GM12878 (cell line): ENCODE measurements around the gene EPHA1. TPM values are rescaled to one million over a fixed set of nuclear protein-coding genes. Genes with fewer than 3 reads are reported as not detected.
"Not testable (repeated sequence)": the region's sequence is repeated elsewhere in the genome, so short reads cannot be mapped to it uniquely, and the experiment has no call there.

Experiments used
- ATAC-seq: fragments of 200-7000 bp; cut with Tn5 transposase; 3 replicates; pipeline ENCODE4 v1.9.1; 2020; ENCODE audit warnings: mild to moderate bottlenecking, moderate library complexity
- BruUV-seq: library from RNA; stranded (reverse); fragments of 400-500 nt; replicated peaks from 2 replicates; lab custom pipeline; 2021; lab: Mats Ljungman, UMichigan
- CTCF ChIA-PET: fragments of 300-600 bp; sonication (Branson Sonifier 250); formaldehyde crosslinking; extraction: SDS; loops from one replicate; lab custom pipeline; 2021; ENCODE audit warnings: inconsistent platforms; lab: Yijun Ruan, JAX
- POLR2A ChIA-PET: fragments of 350-600 bp; formaldehyde crosslinking; extraction: SDS; loops from one replicate; lab custom pipeline; 2021; ENCODE audit warnings: inconsistent platforms; lab: Charles Lee
- RAD21 ChIA-PET: fragments of 300-600 bp; sonication (Branson Sonifier 250); formaldehyde crosslinking; loops from one replicate; lab custom pipeline; 2023; ENCODE audit warnings: antibody characterized with exemption; ENCODE audit not compliant: unreplicated experiment; lab: Charles Lee
- SMC1A ChIA-PET: fragments of 300-600 bp; sonication (Branson Sonifier 250); formaldehyde crosslinking; loops from one replicate; lab custom pipeline; 2023; ENCODE audit not compliant: unreplicated experiment, uncharacterized antibody; lab: Charles Lee
- DNase-seq: peaks from one replicate; pipeline ENCODE4 v3.0.0-alpha.2; 2011; ENCODE audit warnings: low read depth, low spot score
- FAIRE-seq: peaks from 3 replicates; lab custom pipeline; 2011; peaks lifted over from hg19 to GRCh38; lab: Jason Lieb, UNC
- H2AFZ ChIP-seq: 2 replicates; pipeline ENCODE4 v1.6.0; 2011; ENCODE audit warnings: low read depth, low read length, control low read depth; ENCODE audit not compliant: control insufficient read depth
- H3K27ac ChIP-seq: 2 replicates; pipeline ENCODE4 v1.5.1; 2011; ENCODE audit warnings: control low read depth; ENCODE audit not compliant: control insufficient read depth, insufficient read depth
- H3K27me3 ChIP-seq, 2 experiments: replicated peaks in 1 of 2; 2 replicates each; pipeline versions ENCODE4 v1.6.0 to v1.6.1; 2011; ENCODE audit warnings: low read length in 1 of 2; ENCODE audit not compliant: control insufficient read depth in 2 of 2, insufficient read depth in 2 of 2
- H3K36me3 ChIP-seq, 2 experiments: 2 replicates each; pipeline ENCODE4 v1.5.1; 2011; ENCODE audit warnings: low read length in 1 of 2; ENCODE audit not compliant: control insufficient read depth in 2 of 2, insufficient read depth in 2 of 2
- H3K4me1 ChIP-seq: 2 replicates; pipeline ENCODE4 v1.6.1; 2011; ENCODE audit warnings: mild to moderate bottlenecking, low read length, moderate library complexity, mixed read lengths; ENCODE audit not compliant: control insufficient read depth, insufficient read depth
- H3K4me2 ChIP-seq: 2 replicates; pipeline ENCODE4 v1.6.0; 2011; ENCODE audit warnings: control low read depth; ENCODE audit not compliant: control insufficient read depth, insufficient read depth
- H3K4me3 ChIP-seq: fragments of 200-600 bp; sonication (generic); 2 replicates; pipeline ENCODE4 v1.5.1; 2016
- H3K79me2 ChIP-seq: 2 replicates; pipeline ENCODE4 v1.6.0; 2011; ENCODE audit warnings: low read length; ENCODE audit not compliant: control insufficient read depth, insufficient read depth
- H3K9ac ChIP-seq: 2 replicates; pipeline ENCODE4 v1.8.0; 2011; ENCODE audit warnings: low read length, control low read depth, mixed read lengths; ENCODE audit not compliant: control insufficient read depth, insufficient read depth
- H3K9me3 ChIP-seq: replicated peaks from 3 replicates; pipeline ENCODE4 v1.5.1; 2011; ENCODE audit warnings: mild to moderate bottlenecking, low read length; ENCODE audit not compliant: control insufficient read depth, insufficient read depth
- H4K20me1 ChIP-seq: 2 replicates; pipeline ENCODE4 v1.6.0; 2011; ENCODE audit not compliant: control insufficient read depth, insufficient read depth
- ASH2L ChIP-seq: fragments of 300-600, 200-600 bp; sonication (generic); IDR thresholded peaks from 2 replicates; pipeline ENCODE4 v1.6.1; 2017; ENCODE audit warnings: low read depth, mild to moderate bottlenecking, borderline replicate concordance
- CEBPB ChIP-seq, 2 experiments: fragments of 150-350 bp in 1 of 2; IDR thresholded peaks; 2 replicates each; pipeline ENCODE4 v1.6.1; 2012 to 2014; ENCODE audit warnings: low read depth in 2 of 2, low read length in 2 of 2, borderline replicate concordance in 1 of 2, inconsistent platforms in 1 of 2
- E4F1 ChIP-seq: fragments of 450-650 bp; IDR thresholded peaks from 2 replicates; pipeline ENCODE4 v1.6.1; 2018; ENCODE audit warnings: borderline replicate concordance, mild to moderate bottlenecking; ENCODE audit not compliant: partially characterized antibody
- FOS ChIP-seq: IDR thresholded peaks from 3 replicates; pipeline ENCODE4 v1.6.1; 2011; ENCODE audit warnings: borderline replicate concordance; ENCODE audit not compliant: insufficient read length; ENCODE audit errors: extremely low read depth
- TCF12 ChIP-seq: IDR thresholded peaks from 2 replicates; pipeline ENCODE4 v1.6.1; 2011; ENCODE audit warnings: low read depth, mild to moderate bottlenecking, low read length
- ZBTB40 ChIP-seq: fragments of 450-650 bp; IDR thresholded peaks from 2 replicates; pipeline ENCODE4 v1.6.1; 2016; ENCODE audit warnings: mild to moderate bottlenecking, moderate library complexity, borderline replicate concordance
- WGBS: methylation state at CpG from one replicate; pipeline ENCODE4 v1.1.6; 2016; ENCODE audit warnings: low lambda C conversion rate; ENCODE audit not compliant: insufficient replicate concordance, insufficient coverage; ENCODE audit errors: missing lambda C conversion rate; 5-methylcytosine and 5-hydroxymethylcytosine counted together
- in situ Hi-C: fragments of 300-500 bp; cut with MboI; formaldehyde crosslinking; loops from 9 replicates; pipeline ENCODE4 v1.14.3; 2018; ENCODE audit warnings: mixed read lengths
- intact Hi-C: fragments of 100-400 bp; cut with micrococcal nuclease; formaldehyde crosslinking; loops from one replicate; pipeline ENCODE4 v1.14.2; 2022; ENCODE audit not compliant: unreplicated experiment
- polyA plus RNA-seq, 11 experiments: library from polyadenylated mRNA; depleted of rRNA in 4 of 11; unstranded in 6 of 11; stranded (reverse) in 5 of 11; fragments of >200 nt; fragmentation: Nextera tagmentation in 4 of 11; fragmentation: Illumina TruSeq in 1 of 11; extraction: Ambion mirVana in 4 of 11; extraction: Trizol in 1 of 11; gene quantifications; 1 replicate in 1 of 11; 2 replicates in 10 of 11; pipeline versions ENCODE4 v1.2.1 to v1.2.3, GENCODE V29; 2011 to 2016; ENCODE audit warnings: inconsistent platforms in 2 of 11, missing spikeins in 2 of 11, low read depth in 1 of 11
- total RNA-seq, 4 experiments: library from RNA; depleted of rRNA in 3 of 4; stranded (reverse); fragments of >200 nt in 3 of 4; fragmentation: Illumina TruSeq in 1 of 4; extraction: Trizol in 1 of 4; gene quantifications; 2 replicates each; pipeline versions ENCODE4 v1.2.1 to v1.2.3, GENCODE V29; 2013 to 2021

The EPHA1 gene
- total and polyA plus RNA-seq, 10 of the 15 experiments (the other 5 are each of a cell fraction or from before 2014, with no cell fraction given), result 0.11 to 0.35 (median 0.24) TPM; not detected in 6

GRCh38 chr7:143426479-143427142, 18.0 kb upstream of the EPHA1 start:
- no peak overlapping the region for H3K4me3 ChIP-seq
- no peak for TF ChIP-seq E4F1
- no peak for TF ChIP-seq ZBTB40
- no peak for TF ChIP-seq CEBPB (IDR thresholded peaks at IDR 0.05; ENCODE audit: borderline replicate concordance in 1 of 2, low read depth in 2 of 2, low read length in 2 of 2)
- TF ChIP-seq FOS, result no peak
- no peak for TF ChIP-seq TCF12
- TF ChIP-seq ASH2L, result no peak
- no peaks in the 10 kb centered on the region for H3K36me3 ChIP-seq
- H3K79me2 ChIP-seq, result no peaks in the 10 kb centered on the region
- FAIRE-seq (no peak), ATAC-seq (no peak), DNase-seq (no peak)
- intact Hi-C loops (no loop called here), in situ Hi-C loops (no loop called here)
- no peak overlapping the region for H3K27ac ChIP-seq
- no peak overlapping the region for H2AFZ ChIP-seq
- RAD21 ChIA-PET, result no interaction called here
- CTCF ChIA-PET, result interaction anchor here (1.0 to 1.2 kb wide), 3 partner anchors 9 to 186 kb away, joined by 3 to 4 read pairs (median 4); no protein-coding TSS in a partner anchor
- 55% methylated on average over 2 of the region's 2 CpGs for WGBS
- BruUV-seq, result no TSS peak
- H3K9me3 ChIP-seq, result no peaks in the 10 kb centered on the region
- SMC1A ChIA-PET, result no interaction called here
- POLR2A ChIA-PET, result no interaction called here
- no peak overlapping the region for H3K9ac ChIP-seq
- no peaks in the 10 kb centered on the region for H3K4me1 ChIP-seq
- H4K20me1 ChIP-seq, result no peaks in the 10 kb centered on the region
- no peak overlapping the region for H3K4me2 ChIP-seq
- no peaks in the 10 kb centered on the region for H3K27me3 ChIP-seq

- intact Hi-C loops, DNase-seq, H3K4me1 ChIP-seq, SMC1A ChIA-PET, H4K20me1 ChIP-seq, BruUV-seq, H3K79me2 ChIP-seq, H3K36me3 ChIP-seq, H3K9ac ChIP-seq, H3K27ac ChIP-seq, in situ Hi-C loops, H2AFZ ChIP-seq, POLR2A ChIA-PET, H3K4me2 ChIP-seq, FAIRE-seq, H3K4me3 ChIP-seq, H3K27me3 ChIP-seq, ATAC-seq, H3K9me3 ChIP-seq: not testable (repeated sequence)
- WGBS, result 76% methylated on average over 25 of the region's 34 CpGs
- ChIA-PET RAD21 (interaction anchor here (1.8 to 2.6 kb wide), 2 partner anchors 181 to 184 kb away, joined by 3 to 7 read pairs; no protein-coding TSS in a partner anchor), CTCF (interaction anchor here (1.0 kb wide), 1 partner anchor 184 kb away, joined by 4 read pairs; no protein-coding TSS in a partner anchor)
These were observed 15.8 kb upstream of the EPHA1 start for GRCh38 chr7:143424476-143424875.
